Epidermal melanocyte (primary cell): Measurements from ENCODE around the gene YWHAH.

Experiments used
- DNase-seq: peaks from one replicate; pipeline ENCODE4 v3.0.0; 2011; ENCODE audit warnings: low spot score; ENCODE audit not compliant: insufficient read length

The YWHAH gene

GRCh38 chr22:31923136-31923535 is 21.2 kb upstream of the YWHAH start:
- peak; percentile 67 for DNase-seq

DNA sequence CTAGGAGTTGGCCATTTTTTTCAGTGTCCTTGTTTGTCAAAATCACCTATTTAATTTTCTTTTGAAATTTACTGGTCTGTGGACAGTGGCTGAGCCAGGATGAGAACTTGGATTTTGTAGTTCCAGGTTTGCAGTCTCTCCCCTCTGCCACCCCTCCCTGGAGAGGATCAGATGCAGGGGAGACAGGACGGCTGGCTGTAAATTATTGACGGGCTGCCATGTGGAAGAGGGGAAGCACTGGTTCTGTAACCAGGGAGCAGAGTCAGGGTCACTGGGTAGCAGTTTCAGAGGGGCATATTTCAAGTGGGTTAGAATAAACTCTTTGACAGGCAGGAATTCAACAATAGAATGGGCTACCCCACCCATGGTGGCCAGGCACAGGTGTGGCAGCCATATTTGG is 20.6 kb upstream of the YWHAH start:
- DNase-seq: no peak

GRCh38 chr22:31925056-31925455 is 19.3 kb upstream of the YWHAH start:
- DNase-seq: no peak

- DNase-seq: no peak
Observed at GRCh38 chr22:31926024-31926423, 18.3 kb upstream of the YWHAH start.

GRCh38 chr22:31926969-31927368 is 17.4 kb upstream of the YWHAH start:
- no peak for DNase-seq

DNA sequence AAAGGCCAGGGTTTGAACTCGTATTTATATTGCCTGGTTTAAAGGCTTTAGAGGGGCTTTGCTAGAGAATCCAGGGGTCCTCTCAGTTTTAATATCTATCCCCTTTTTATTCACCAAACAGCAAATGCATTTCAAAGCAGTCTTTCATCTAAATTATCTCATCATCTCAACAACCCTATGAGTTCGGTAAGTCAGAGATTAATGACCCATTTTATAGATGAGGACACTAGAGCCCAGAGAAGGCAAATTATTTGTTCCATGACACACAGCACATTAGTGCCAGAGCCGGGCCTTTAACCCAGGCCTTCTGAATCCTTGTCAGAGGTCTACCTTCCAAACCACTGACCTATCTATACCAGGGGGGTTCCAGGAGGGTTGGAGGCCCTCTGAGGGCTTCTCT is 16.8 kb upstream of the YWHAH start:
- DNase-seq: no peak

GRCh38 chr22:31929167-31929930 is 15.0 kb upstream of the YWHAH start:
- no peak for DNase-seq

DNA sequence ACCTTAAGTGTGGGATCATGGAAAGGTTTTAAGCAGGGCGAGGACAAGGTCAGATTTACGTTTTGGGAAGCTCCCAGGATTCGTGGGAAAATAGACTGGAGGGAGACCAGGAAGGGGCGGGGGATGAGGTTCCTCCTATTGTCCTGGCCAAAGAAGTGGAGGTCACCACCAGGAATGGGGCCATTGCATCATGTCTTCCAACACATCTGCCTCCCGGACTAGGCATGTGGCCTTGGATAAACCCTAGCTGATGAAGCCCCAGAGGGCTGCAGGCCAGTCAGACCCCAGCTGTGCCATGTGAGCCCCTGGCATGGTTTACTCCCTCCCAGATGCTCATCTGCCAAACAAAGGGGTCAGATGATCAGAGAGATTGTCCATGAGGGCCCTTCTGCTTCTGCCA is 11.5 kb upstream of the YWHAH start:
- DNase-seq: no peak

- no peak for DNase-seq
Observed at GRCh38 chr22:31933406-31933805, 10.9 kb upstream of the YWHAH start.

- DNase-seq: no peak
Observed at GRCh38 chr22:31933816-31934482, 10.4 kb upstream of the YWHAH start.

DNA sequence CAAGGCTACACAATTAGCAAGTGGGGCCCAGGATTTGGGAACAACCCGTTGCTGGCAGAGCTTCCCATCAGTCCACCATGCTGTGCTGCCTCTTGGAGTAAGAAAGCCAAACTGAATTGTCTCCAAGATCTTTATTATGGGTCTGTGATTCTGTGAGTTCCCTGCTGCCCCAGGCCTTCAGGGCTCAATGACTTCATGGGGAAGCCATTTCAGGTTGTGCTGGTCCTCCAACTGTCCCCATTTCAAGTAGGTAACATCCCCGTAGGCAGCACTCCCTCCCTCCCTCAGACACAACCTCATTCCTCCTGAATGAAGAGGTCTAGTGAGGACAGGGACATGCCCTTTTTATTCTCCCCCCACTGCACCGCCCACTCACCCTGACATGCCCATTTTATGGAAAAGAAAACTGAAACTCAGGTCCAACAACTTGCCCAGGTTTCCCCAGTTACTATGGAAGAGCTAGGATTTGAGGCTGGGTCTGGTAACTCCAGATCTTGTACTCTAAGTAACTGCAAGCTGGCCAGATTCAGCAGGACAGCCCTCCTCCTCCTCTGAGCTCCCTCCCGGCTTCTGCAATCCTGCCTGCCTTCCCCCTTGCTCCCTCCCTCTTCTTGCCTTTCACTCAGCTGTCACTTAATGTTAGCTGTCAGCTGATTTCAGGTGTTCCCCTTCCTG is 8.2 kb upstream of the YWHAH start:
- DNase-seq: no peak

- no peak for DNase-seq
Observed at GRCh38 chr22:31937341-31937740, 7.0 kb upstream of the YWHAH start.

GRCh38 chr22:31938296-31938695 is 6.0 kb upstream of the YWHAH start:
- no peak for DNase-seq

- DNase-seq: no peak
Observed at GRCh38 chr22:31940506-31940905, 3.8 kb upstream of the YWHAH start.

GRCh38 chr22:31942091-31942490 is 2.2 kb upstream of the YWHAH start:
- no peak for DNase-seq

GRCh38 chr22:31943206-31943977 is 943 bp upstream of the YWHAH start:
- DNase-seq: no peak

GRCh38 chr22:31944700-31945442 is 536 bp downstream of the YWHAH start:
- no peak for DNase-seq

GRCh38 chr22:31945443-31945855 is 1.1 kb downstream of the YWHAH start:
- DNase-seq: no peak

DNA sequence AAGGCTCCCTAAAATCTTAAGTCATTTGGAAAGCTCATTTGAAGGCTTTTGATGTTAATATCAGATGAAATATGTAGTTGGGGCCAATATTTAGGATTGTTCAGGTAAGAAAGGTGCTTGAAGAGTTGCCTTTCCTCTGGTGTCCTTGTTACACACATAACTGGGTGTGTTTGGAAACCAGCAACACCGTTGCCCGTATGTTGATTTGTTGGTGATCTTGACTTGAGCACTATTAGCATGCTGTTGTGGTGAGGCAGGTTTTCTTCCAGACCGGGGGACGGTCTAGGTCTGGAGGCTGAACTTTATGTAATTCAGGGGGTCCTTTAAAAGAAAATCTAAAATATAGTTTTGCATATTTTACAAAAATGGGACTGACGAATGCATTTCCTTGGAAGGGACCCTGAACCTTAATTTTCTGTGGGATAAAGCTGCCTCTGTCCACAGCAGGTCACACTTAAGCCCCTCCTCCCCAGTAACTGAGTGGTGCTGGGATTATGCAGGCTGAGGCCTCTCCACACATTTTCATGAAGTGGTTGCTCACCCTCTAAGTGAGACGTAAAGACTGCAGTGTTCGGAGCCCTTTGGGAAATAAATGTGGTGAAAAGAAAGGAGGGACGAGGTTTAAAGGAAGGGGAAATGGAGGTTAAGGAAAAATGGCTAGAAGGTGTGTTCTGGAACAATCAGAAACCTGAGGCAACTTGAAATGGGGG is 1.8 kb downstream of the YWHAH start:
- no peak for DNase-seq

- no peak for DNase-seq
Observed at GRCh38 chr22:31947296-31947695, 3.0 kb downstream of the YWHAH start.
